ELF-1 (cell line): ENCODE results near the gene GMPR.

Experiments used
- DNase-seq: peaks from one replicate; pipeline ENCODE4 v3.0.0-alpha.2; 2016; ENCODE audit warnings: low read depth, low spot score

The GMPR gene

DNA sequence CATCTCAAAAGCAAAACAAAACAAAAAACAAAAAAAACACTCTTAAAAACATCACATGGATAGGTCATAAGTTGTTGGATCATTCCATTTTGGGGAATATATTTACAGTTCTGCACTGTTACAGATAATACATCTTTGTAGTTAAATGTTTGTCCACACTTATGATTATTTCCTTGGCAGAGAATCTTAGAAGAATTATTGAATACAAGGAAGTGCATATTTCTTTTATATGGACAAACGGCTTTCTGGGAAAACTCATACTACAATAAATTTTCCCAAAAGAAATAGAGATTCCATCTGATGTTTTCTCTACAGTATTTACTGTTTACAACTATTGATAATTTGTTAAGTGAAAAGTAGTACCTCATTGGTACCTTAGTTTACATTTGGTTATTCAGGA, 33.8 kb downstream of the GMPR start:
- no peak for DNase-seq

GRCh38 chr6:16273256-16273655, 34.9 kb downstream of the GMPR start:
- no peak for DNase-seq

GRCh38 chr6:16274483-16274882, 36.1 kb downstream of the GMPR start:
- no peak for DNase-seq

DNA sequence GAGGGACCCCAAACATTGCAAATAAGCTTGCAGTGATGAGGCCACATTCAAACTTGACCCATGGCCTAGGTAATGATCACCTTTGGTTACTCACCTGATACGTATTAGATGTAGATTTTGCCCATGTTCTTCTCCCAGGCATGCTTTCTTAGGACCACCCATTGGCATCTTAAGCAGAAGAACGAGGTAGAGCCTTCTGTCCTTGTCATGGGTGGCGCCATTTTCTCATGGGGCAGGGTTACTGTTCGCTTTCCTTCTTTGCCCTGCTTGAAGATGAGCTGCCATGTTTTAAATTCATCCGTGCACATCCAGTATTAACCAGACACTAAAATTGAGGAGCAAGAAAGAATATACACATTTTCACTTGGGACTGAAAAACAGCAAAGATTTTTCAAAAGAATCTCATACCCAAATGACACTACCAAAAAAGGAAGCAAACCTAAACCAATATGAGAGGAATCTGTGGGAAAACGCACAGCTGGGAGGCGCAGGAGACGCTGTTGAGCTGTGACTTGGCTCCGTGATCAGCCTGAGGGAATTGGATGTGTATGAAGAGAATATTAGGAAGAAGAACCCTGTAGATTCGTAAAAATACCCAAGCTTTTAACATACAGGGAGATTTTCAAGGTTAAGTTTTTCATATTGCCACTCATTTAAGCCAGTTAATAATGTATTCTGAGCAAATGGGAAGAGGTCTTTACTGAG, 36.6 kb downstream of the GMPR start:
- no peak for DNase-seq

GRCh38 chr6:16277101-16277981, 39.0 kb downstream of the GMPR start:
- DNase-seq: peak; percentile 92

- DNase-seq: no peak
Observed at GRCh38 chr6:16278048-16278724, 39.8 kb downstream of the GMPR start.

DNA sequence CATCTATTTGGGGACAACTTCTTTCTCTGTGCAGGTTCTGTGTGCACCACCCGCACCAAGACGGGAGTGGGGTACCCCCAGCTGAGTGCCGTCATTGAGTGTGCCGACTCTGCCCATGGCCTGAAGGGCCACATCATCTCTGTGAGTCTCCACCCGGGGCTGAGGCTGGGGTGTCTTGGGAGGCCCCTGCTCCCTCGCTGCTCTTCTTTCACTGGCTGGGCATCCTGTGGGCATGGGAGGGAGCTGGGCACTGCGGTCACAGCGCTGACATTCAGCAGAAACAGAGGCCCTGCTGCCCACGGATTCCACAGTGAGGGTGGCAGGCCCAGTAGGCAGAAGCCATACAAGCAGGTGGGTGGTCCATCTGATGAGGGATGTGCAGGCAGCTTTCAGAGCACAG, 40.4 kb downstream of the GMPR start:
- no peak for DNase-seq

- no peak for DNase-seq
Observed at GRCh38 chr6:16279243-16279642, 40.9 kb downstream of the GMPR start.

DNA sequence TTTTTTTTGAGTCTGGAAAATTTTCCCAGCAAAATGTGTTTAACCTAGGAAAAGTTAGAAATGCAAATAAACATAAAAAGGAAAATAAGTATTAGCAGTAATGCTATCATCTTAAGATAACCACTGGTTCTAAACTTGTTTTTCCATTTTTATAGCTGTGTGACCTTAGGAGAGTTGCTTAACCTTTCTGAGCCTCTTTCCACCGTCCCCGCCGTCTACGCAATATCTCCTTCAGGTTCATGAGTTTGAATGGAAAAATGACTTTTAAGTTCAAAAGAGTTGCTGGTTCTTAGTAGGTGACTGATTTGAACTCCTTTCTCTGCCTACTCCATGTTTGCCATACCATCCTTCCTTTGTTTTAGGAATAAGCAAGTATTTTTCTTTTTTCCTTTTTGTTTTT, 44.0 kb downstream of the GMPR start:
- no peak for DNase-seq

- DNase-seq: no peak
Observed at GRCh38 chr6:16284472-16284871, 46.1 kb downstream of the GMPR start.

DNA sequence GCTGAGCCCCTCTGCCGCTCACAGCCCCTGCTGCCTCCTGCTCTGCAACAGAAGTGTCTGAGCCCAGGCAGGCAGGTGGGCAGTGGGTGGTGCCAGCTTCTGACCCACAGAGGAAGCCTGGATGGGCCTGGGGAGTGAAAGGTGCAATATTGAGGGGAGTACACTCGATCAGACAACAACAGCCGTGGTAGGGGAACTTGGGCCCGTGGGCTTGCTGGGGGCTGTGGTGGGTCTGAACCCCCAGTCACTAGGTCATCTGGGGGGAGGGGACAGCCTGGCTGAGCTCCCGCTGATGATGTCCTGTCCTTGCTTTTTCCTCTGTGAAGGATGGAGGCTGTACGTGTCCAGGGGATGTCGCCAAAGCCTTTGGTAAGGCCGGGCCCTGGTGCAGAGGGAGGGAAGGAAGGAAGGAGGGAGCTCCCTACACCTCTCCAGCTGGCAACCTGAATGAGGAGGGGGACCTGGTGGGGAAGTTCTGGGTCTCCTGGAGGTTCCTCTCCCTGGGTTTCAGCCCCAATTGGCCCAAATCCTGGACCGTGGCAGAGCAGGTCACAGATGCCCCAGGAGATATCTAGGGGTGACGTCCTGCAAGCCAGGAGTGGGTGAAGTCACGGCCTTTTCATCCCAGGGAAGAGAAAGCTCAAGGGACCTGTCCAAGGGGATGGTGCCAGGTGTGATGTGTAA, 47.2 kb downstream of the GMPR start:
- DNase-seq: peak; percentile 28

GRCh38 chr6:16286151-16286522, 47.8 kb downstream of the GMPR start:
- DNase-seq: peak; percentile 85

DNA sequence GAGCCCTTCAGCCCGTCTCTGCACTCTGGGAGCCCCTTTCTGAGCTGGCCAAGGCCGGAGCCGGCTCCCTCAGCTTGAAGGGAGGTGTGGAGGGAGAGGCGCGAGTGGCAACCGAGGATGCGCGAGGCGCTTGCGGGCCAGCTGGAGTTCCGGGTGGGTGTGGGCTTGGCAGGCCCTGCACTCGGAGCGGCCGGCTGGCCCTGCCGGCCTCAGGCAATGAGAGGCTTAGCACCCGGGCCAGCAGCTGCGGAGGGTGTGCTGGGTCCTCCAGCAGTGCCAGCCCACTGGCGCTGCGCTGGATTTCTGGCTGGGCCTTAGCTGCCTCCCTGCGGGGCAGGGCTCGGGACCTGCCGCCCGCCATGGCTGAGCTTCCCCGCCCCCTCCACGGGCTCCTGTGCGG, 49.8 kb downstream of the GMPR start:
- DNase-seq: no peak

DNA sequence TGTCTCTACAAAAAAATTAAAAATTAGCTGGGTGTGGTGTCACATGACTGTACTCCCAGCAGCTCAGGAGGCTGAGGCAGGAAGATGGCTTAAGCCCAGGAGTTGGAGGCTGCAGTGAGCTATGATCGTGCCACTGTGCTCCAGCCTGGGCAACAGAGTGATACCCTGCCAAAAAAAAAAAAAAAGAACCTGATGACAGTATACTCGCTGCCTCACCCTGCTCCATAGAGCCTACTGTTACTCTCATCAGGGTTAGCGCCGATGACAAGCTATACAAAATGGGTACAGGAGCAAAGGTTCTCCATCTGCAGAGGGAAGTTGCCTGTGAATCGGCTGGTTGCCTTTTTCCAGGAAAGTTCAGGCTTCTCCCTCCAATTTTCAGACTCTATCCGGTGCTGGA, 53.4 kb downstream of the GMPR start:
- no peak for DNase-seq

DNA sequence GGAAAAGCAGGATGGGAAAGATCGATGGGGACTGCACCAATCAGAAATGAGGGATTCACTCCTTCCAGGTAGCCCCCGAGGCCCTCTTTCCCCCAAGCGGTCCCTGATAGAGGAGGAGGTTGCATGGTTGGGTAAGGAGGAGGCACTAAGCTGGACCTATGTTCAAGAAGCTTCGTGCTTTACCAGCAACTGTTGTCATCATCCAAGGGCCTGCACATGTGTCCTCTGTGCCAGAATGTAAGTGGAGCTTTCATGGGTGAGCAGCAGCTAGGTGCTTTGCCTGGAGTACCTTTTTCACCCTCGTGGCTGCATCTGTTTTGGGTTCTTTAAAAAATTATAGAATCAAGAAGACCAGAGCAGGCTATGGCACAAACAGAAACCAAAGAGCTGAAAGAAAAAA, 54.0 kb downstream of the GMPR start:
- DNase-seq: no peak

GRCh38 chr6:16292942-16293341, 54.6 kb downstream of the GMPR start:
- DNase-seq: no peak

GRCh38 chr6:16294371-16294770, 56.0 kb downstream of the GMPR start:
- no peak for DNase-seq

DNA sequence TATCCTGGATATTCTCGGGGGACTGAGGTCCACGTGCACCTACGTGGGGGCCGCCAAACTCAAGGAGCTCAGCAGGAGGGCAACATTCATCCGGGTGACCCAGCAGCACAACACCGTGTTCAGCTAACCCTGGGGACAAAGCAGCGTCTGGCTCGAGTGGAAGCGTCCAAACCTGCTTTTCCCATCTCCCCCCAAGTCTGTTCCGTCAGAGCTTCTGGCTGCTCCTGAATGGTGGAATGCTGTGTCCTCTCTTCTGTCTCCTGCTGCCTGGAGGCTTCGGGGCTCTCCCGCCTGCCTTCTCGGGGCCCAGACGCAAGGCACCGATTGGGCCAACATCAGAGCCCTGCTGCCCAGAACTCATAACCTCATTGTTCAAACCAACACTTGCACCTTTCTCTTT, 56.7 kb downstream of the GMPR start:
- DNase-seq: peak; percentile 40

DNA sequence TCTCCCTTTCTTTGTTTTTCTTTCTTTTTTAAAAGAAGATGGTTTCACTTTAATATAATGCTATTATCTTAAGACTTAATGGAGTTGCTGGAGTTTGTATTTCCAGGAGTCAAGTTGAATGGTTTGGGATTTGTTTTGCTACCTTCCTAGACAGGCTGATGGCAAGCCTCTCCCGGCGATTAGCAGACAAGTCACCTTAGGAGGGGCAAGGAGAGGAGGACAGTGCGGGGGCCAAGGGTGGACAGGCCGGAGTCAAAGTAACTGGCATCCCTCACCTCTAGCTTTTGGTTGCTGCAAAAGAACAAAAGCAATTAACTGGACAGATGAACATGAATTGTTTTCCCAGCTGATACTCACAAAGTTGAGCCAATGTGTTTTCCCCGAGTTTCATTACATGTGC, 57.1 kb downstream of the GMPR start:
- no peak for DNase-seq

GRCh38 chr6:16296061-16296670, 57.8 kb downstream of the GMPR start:
- no peak for DNase-seq

DNA sequence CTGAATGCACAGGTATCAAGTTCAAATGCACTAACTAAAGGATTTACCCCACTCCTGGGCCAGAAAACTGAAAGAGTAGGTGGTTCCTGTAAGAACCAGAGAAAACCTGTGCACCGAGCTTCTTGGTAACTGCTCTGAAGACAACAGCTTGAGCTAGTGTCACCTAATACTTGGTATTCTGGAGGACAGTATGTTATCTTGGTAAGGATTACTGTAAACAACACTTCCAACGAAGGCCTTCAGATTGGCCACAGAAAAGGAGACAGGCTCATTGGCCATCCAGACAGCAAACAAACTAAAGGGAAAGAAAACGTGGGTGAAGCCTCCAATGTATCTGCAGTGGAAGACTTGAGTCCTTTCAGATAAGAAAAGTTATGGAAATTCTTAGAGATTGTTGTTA, 61.5 kb downstream of the GMPR start:
- DNase-seq: no peak

GRCh38 chr6:16301511-16301910, 63.1 kb downstream of the GMPR start:
- no peak for DNase-seq
